RWPE1 (cell line): Measurements from ENCODE around the gene ACTR8.
A peak's percentile ranks its signal among the peaks of the same experiment; 100 is the strongest.
"Not testable (repeated sequence)": the region's sequence is repeated elsewhere in the genome, so short reads cannot be mapped to it uniquely, and the experiment has no call there.

Source experiments
- CTCF ChIA-PET: fragments of 350-600 bp; sonication (Branson Sonifier 250); formaldehyde crosslinking; extraction: SDS; loops from one replicate; lab custom pipeline; 2021; lab: Yijun Ruan, JAX
- POLR2A ChIA-PET: fragments of 400-600 bp; formaldehyde crosslinking; extraction: SDS; loops from one replicate; lab custom pipeline; 2020; ENCODE audit warnings: antibody characterized with exemption; ENCODE audit not compliant: low non-redundant PET; lab: Yijun Ruan, JAX
- DNase-seq: peaks from one replicate; pipeline ENCODE4 v3.0.0; 2012; ENCODE audit warnings: low spot score
- H3K27ac ChIP-seq: fragments of 450-650 bp; 2 replicates; pipeline ENCODE4 v1.5.1; 2017
- CTCF ChIP-seq: fragments of 450-650 bp; conservative IDR thresholded peaks from 2 replicates; pipeline ENCODE4 v1.5.1; 2017; ENCODE audit warnings: low read depth, mild to moderate bottlenecking

ACTR8 gene

GRCh38 chr3:53881691-53882593, at the start of gene ACTR8:
Gene ACTR8 (minus strand): TSS chr3:53882152. CDS start chr3:53882101, 51 bp downstream.
- H3K27ac ChIP-seq: peak within 1 kb of the TSS; percentile 79
- DNase-seq: peak; percentile 70
- TF ChIP-seq CTCF: no peak; the same call in 1 of the 2 replicates
- ChIA-PET POLR2A (no interaction called here), CTCF (no interaction called here)

- CTCF ChIA-PET, POLR2A ChIA-PET, DNase-seq, H3K27ac ChIP-seq: not testable (repeated sequence)
Measured at GRCh38 chr3:53927208-53927872, 45.4 kb upstream of the ACTR8 start.

GRCh38 chr3:53921296-53921695, 39.3 kb upstream of the ACTR8 start:
- H3K27ac ChIP-seq: no peak overlapping the region
- peak; percentile 12; the same call in 1 of the 2 replicates for TF ChIP-seq CTCF
- CTCF ChIA-PET: no interaction called here
- POLR2A ChIA-PET: no interaction called here
- DNase-seq: no peak

GRCh38 chr3:53919741-53920140, 37.8 kb upstream of the ACTR8 start:
- no peak for DNase-seq
- TF ChIP-seq CTCF: no peak
- no peak overlapping the region for H3K27ac ChIP-seq
- CTCF ChIA-PET: no interaction called here
- POLR2A ChIA-PET: no interaction called here

- CTCF ChIA-PET: no interaction called here
- no peak for TF ChIP-seq CTCF
- POLR2A ChIA-PET: no interaction called here
- no peak overlapping the region for H3K27ac ChIP-seq
- no peak for DNase-seq
Measured at GRCh38 chr3:53913401-53913800, 31.4 kb upstream of the ACTR8 start.

GRCh38 chr3:53902711-53903110, 20.8 kb upstream of the ACTR8 start:
- POLR2A ChIA-PET: no interaction called here
- CTCF ChIA-PET: no interaction called here
- no peak overlapping the region for H3K27ac ChIP-seq
- no peak for DNase-seq
- no peak for TF ChIP-seq CTCF

GRCh38 chr3:53902067-53902466, 20.1 kb upstream of the ACTR8 start:
- H3K27ac ChIP-seq: no peak overlapping the region
- ChIA-PET POLR2A (no interaction called here), CTCF (no interaction called here)
- DNase-seq: no peak
- TF ChIP-seq CTCF: no peak
